Activated naive CD4-positive, alpha-beta T cell treated with anti-CD3 and anti-CD28 coated beads, Interleukin-2, amount 50 U/mL, for 16 hours (primary cell): ENCODE data around the gene FAM111A.

ENCODE experiments used
- DNase-seq: peaks from one replicate; pipeline ENCODE4 v3.0.0-alpha.2; 2020

Gene FAM111A

GRCh38 chr11:59201353-59201752 is 58.7 kb downstream of the FAM111A start:
- DNase-seq = no peak
